SU-DHL-6 (cell line): ENCODE results near the gene TXNDC5.

ENCODE experiments used
- EZH2phosphoT487 ChIP-seq: fragments of 200-600 bp; sonication (generic), shearing (Covaris generic); conservative IDR thresholded peaks from 2 replicates; pipeline ENCODE4 v1.6.1; 2018; ENCODE audit warnings: mild to moderate bottlenecking, antibody characterized with exemption, low read length, moderate library complexity, mixed read lengths
- TF ChIP-seq, protein P1 (sequence below): fragments of 200-600 bp; sonication (generic); IDR thresholded peaks from one replicate; pipeline ENCODE4 v1.5.1; 2017; ENCODE audit warnings: antibody characterized with exemption, mild to moderate bottlenecking, low read length, moderate library complexity; ENCODE audit not compliant: insufficient read depth, poor library complexity, severe bottlenecking

DNA sequence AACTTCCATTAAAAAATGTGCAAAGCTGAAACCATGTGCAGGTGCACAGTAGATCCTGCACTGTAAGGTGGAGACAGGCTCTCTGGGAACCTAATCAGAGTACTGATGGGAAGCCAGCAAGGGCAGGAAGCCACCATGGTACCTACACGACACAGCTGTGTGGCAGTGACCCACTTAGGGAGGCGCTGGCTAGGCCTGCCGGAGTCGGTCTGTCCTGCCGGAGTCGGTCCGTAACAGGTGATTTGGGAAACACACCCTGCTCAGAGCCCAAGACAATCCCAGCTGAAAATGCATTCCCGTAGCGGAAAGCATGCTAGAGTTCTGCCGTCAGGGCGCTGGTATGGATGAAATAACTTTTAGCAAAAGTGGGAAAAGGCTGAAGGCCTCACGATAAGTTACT, 17.2 kb downstream of the TXNDC5 start:
- TF ChIP-seq EZH2phosphoT487: no peak
- TF ChIP-seq, protein P1, sequence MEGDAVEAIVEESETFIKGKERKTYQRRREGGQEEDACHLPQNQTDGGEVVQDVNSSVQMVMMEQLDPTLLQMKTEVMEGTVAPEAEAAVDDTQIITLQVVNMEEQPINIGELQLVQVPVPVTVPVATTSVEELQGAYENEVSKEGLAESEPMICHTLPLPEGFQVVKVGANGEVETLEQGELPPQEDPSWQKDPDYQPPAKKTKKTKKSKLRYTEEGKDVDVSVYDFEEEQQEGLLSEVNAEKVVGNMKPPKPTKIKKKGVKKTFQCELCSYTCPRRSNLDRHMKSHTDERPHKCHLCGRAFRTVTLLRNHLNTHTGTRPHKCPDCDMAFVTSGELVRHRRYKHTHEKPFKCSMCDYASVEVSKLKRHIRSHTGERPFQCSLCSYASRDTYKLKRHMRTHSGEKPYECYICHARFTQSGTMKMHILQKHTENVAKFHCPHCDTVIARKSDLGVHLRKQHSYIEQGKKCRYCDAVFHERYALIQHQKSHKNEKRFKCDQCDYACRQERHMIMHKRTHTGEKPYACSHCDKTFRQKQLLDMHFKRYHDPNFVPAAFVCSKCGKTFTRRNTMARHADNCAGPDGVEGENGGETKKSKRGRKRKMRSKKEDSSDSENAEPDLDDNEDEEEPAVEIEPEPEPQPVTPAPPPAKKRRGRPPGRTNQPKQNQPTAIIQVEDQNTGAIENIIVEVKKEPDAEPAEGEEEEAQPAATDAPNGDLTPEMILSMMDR: no peak
